ENCODE data around the gene CDK5.
"Not testable (repeated sequence)": the region's sequence is repeated elsewhere in the genome, so short reads cannot be mapped to it uniquely, and the experiment has no call there.

Gene CDK5

DNA sequence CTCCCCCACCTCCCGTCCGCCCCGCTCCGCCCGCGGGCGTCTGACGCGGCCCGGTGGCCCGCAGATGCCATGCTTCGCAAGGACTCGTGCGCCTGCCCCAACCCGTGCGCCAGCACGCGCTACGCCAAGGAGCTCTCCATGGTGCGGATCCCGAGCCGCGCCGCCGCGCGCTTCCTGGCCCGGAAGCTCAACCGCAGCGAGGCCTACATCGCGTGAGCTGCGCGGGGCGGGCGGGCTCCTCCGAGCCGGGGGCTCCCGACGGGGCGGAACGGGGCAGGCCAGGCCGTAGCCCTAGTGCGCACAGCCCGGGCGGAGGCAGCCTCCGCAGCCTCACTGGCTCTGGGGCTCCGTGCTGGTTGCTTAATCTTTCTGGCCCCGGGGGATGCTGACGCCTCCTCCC, 6.6 kb downstream of the CDK5 start:
- peak overlapping the region; percentile 59 for H3K4me3 ChIP-seq
- no peak for DNase-seq (ENCODE audit: low read depth, low spot score)
- H3K9ac ChIP-seq (ENCODE audit: insufficient read length) = no peak overlapping the region
- H3K9me3 ChIP-seq (ENCODE audit: low read depth, low read length) = no peaks in the 10 kb centered on the region
- TF ChIP-seq EZH2 (IDR thresholded peaks at IDR 0.05) (no peak), POLR2AphosphoS5 (IDR thresholded peaks at IDR 0.05; ENCODE audit: borderline replicate concordance, low read depth, low read length) (no peak), FOXP2 (optimal IDR thresholded peaks at IDR 0.05; ENCODE audit: control extremely low read depth, extremely low read length, insufficient read depth) (peak; percentile 23)
- no peaks in the 10 kb centered on the region for H3K36me3 ChIP-seq (ENCODE audit: insufficient read depth, low read length)
- H3K27ac ChIP-seq = no peak overlapping the region

DNA sequence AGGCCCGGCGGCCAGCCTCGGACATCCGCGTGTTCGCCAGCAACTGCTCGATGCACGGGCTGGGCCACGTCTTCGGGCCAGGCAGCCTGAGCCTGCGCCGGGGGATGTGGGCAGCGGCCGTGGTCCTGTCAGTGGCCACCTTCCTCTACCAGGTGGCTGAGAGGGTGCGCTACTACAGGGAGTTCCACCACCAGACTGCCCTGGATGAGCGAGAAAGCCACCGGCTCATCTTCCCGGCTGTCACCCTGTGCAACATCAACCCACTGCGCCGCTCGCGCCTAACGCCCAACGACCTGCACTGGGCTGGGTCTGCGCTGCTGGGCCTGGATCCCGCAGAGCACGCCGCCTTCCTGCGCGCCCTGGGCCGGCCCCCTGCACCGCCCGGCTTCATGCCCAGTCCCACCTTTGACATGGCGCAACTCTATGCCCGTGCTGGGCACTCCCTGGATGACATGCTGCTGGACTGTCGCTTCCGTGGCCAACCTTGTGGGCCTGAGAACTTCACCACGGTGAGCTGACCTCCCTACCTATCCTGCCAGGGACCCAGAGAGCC, 8.7 kb downstream of the CDK5 start:
- H3K9ac ChIP-seq (ENCODE audit: insufficient read length) = no peak overlapping the region
- TF ChIP-seq EZH2 (IDR thresholded peaks at IDR 0.05) (no peak), POLR2AphosphoS5 (IDR thresholded peaks at IDR 0.05; ENCODE audit: borderline replicate concordance, low read depth, low read length) (no peak), FOXP2 (optimal IDR thresholded peaks at IDR 0.05; ENCODE audit: control extremely low read depth, extremely low read length, insufficient read depth) (no peak)
- H3K27ac ChIP-seq = no peak overlapping the region
- H3K4me3 ChIP-seq = no peak overlapping the region
- no peaks in the 10 kb centered on the region for H3K9me3 ChIP-seq (ENCODE audit: low read depth, low read length)
- no peak for DNase-seq (ENCODE audit: low read depth, low spot score)
- H3K36me3 ChIP-seq (ENCODE audit: insufficient read depth, low read length) = no peaks in the 10 kb centered on the region

DNA sequence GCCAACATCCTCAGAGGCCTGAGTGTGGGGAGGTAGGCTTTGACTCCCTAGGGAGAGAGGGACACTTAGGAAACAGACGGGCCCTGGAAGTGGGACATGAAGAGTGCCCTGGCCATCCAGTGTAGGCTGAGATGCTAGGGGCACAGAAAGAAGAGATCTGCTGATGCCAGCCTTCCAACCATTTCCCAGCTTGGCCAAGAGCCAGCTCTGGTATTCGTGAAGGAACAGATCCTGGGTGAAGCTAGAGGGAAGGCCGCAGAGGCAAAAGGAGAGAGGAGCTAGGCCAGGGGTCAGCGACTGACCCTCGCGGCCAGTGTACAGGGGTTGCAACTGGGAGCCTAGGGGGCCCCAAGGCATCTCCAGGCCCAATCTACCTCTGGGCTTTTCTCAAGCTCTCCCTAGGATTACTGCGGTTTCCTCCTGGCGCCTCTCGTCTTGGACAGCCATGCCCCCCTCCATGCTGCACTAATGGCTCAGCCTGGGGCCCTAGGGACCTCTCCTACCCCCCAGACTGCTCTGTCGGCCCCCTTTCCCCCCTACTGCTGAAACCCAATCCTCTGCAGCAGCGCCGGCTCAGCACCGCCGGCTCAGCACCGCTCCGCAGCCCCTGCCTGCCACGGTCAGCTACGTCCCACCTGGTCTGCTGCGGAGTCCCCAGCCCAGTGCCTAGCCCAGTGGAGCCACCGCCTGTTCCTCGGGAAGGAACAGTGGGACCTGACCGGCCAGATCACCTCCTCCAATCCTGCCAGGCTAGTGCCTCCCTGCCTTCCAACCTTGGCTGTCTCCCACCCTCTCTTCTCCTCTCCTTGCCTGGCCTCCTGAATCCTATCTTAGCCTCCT, 9.5 kb downstream of the CDK5 start, which contains the start of gene ASIC3:
Gene ASIC3, plus strand, starts transcription at position 556 of the 840 bp plus-strand sequence. CDS start 355 bp downstream, outside the sequence.
- Histone ChIP-seq H3K9me3 (ENCODE audit: low read depth, low read length) (no peaks in the 10 kb centered on the region), H3K9ac (ENCODE audit: insufficient read length) (no peak within 1 kb of the TSS), H3K27ac (no peak within 1 kb of the TSS), H3K36me3 (ENCODE audit: insufficient read depth, low read length) (no peaks in the 10 kb centered on the region), H3K4me3 (no peak within 1 kb of the TSS)
- DNase-seq (ENCODE audit: low read depth, low spot score) = no peak
- TF ChIP-seq POLR2AphosphoS5 (IDR thresholded peaks at IDR 0.05; ENCODE audit: borderline replicate concordance, low read depth, low read length) (no peak), EZH2 (IDR thresholded peaks at IDR 0.05) (no peak), FOXP2 (optimal IDR thresholded peaks at IDR 0.05; ENCODE audit: control extremely low read depth, extremely low read length, insufficient read depth) (no peak)

DNA sequence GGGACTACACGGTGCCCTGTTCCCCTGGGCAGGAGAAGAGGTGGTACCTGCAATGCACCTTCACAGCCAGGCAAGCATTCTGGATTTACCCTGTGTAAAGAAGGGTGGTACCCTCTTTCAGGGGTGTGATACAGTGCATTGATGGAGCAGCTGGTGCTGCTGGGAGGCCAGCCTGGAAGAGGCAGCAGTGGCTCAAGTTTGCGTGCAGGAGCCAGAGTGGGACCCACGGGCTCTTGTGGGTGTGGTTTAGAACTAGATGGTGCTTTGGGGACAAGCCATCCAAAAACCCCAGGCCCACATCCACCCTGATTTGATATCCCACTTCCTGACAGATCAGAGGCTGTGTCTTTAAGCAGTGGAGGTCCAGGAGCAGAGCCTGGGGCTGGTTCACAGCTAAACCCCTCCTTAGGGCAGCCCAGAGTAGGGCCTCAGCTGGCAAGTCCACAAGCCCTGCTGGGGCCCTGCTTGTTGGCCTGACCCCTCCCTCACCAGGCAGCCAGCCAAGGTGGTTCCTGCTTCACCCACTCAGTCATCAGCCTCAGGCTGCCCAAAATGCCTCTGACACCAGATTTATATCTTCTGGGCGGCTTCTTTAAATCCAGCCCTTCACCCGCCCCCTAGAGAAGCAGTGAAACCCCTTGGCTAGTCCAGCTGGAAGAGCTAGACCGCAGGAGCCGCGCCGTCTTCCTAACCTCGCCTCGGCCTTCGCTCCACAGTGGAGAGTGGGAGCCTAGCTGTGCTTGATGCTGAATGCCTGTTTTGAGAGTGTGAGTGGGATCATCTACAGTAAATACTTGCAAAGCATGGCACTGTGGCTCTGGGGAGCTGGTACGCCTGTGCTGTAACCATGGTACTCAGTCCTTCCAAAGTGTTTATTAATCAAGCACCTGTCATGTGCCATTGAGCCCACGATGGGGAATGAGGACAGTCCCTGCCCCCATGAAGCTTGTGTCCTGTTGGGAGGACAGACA, 10.8 kb downstream of the CDK5 start:
- Histone ChIP-seq H3K27ac (no peak overlapping the region), H3K4me3 (no peak overlapping the region), H3K9me3 (ENCODE audit: low read depth, low read length) (no peaks in the 10 kb centered on the region), H3K9ac (ENCODE audit: insufficient read length) (no peak overlapping the region), H3K36me3 (ENCODE audit: insufficient read depth, low read length) (no peaks in the 10 kb centered on the region)
- DNase-seq (ENCODE audit: low read depth, low spot score) = no peak
- TF ChIP-seq EZH2 (IDR thresholded peaks at IDR 0.05) = no peak
- TF ChIP-seq FOXP2 (optimal IDR thresholded peaks at IDR 0.05; ENCODE audit: control extremely low read depth, extremely low read length, insufficient read depth) = no peak

DNA sequence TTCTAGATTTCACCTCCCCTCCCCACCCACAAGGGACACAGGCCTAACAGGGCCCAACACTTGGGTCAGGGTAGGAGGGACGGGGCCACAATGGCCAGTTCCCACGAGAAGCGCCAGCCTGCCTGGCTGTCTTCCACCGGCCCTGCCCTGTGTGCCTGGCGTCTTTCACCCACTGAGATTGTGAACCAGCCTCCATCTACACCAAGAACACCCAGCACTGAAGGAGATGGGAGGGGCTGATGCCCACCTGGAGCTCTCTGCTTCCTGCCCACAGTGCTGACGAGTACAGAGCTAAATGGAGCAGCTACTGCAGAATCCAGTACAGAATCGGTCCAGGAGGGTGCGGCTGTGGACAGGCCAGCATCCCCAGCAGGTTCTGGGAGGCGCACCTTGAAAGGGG, 11.7 kb downstream of the CDK5 start:
- Histone ChIP-seq H3K36me3 (ENCODE audit: insufficient read depth, low read length) (no peaks in the 10 kb centered on the region), H3K27ac (no peak overlapping the region), H3K9ac (ENCODE audit: insufficient read length) (no peak overlapping the region), H3K9me3 (ENCODE audit: low read depth, low read length) (no peaks in the 10 kb centered on the region), H3K4me3 (no peak overlapping the region)
- no peak for TF ChIP-seq FOXP2 (optimal IDR thresholded peaks at IDR 0.05; ENCODE audit: control extremely low read depth, extremely low read length, insufficient read depth)
- no peak for DNase-seq (ENCODE audit: low read depth, low spot score)

DNA sequence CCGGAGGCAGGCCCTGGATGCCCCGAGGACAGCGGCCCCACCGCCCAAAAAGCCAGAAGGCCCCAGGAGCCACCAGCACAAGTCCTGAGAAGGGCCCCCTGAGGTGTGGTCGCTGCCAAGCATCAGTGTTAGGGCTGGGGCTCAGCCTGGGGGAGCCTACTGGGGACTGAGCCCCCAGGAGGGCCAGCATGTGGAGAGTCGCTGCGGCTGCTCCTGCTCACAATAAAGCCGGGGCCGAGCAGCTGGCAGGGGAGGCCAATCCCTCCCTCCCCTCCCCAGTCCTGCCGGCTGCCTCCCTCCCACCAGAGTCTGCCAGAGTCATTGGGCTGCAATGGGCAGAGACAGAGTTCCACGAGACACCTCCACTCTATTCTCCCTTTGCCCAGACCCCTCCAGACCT, 12.4 kb downstream of the CDK5 start:
- TF ChIP-seq FOXP2 (optimal IDR thresholded peaks at IDR 0.05; ENCODE audit: control extremely low read depth, extremely low read length, insufficient read depth) = no peak
- no peaks in the 10 kb centered on the region for H3K9me3 ChIP-seq (ENCODE audit: low read depth, low read length)
- no peak overlapping the region for H3K4me3 ChIP-seq
- H3K36me3 ChIP-seq (ENCODE audit: insufficient read depth, low read length) = no peaks in the 10 kb centered on the region
- no peak overlapping the region for H3K27ac ChIP-seq
- H3K9ac ChIP-seq (ENCODE audit: insufficient read length) = no peak overlapping the region
- DNase-seq (ENCODE audit: low read depth, low spot score) = no peak

DNA sequence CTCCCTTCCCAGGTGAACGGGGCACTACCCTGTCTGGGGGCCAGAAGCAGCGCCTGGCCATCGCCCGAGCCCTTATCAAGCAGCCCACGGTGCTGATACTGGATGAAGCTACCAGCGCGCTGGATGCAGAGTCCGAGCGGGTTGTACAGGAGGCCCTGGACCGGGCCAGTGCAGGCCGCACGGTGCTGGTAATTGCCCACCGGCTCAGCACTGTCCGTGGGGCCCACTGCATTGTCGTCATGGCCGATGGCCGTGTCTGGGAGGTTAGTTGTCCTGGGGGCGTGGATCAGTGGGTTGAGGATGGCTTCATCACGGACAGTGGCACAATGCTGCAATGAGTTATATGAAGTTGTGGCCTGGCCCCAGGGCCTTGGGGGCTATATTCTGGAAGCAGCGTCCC, 13.7 kb downstream of the CDK5 start:
- Histone ChIP-seq H3K36me3 (ENCODE audit: insufficient read depth, low read length) (no peaks in the 10 kb centered on the region), H3K27ac (no peak overlapping the region), H3K4me3 (no peak overlapping the region), H3K9me3 (ENCODE audit: low read depth, low read length) (no peaks in the 10 kb centered on the region), H3K9ac (ENCODE audit: insufficient read length) (no peak overlapping the region)
- no peak for DNase-seq (ENCODE audit: low read depth, low spot score)
- no peak for TF ChIP-seq FOXP2 (optimal IDR thresholded peaks at IDR 0.05; ENCODE audit: control extremely low read depth, extremely low read length, insufficient read depth)
- TF ChIP-seq EZH2 (IDR thresholded peaks at IDR 0.05) = no peak
- no peak for TF ChIP-seq POLR2AphosphoS5 (IDR thresholded peaks at IDR 0.05; ENCODE audit: borderline replicate concordance, low read depth, low read length)

DNA sequence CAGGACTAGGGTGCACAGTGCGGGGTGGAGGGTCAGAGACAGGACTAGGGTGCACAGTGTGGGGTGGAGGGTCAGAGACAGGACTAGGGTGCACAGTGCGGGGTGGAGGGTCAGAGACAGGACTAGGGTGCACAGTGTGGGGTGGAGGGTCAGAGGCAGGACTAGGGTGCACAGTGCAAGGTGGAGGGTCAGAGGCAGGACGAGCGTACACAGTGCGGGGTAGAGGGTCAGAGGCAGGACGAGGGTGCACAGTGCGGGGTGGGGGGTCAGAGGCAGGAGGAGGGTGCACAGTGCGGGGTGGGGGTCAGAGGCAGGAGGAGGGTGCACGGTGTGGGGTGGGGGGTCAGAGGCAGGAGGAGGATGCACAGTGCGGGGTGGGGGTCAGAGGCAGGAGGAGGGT, 14.2 kb downstream of the CDK5 start:
- not testable (repeated sequence) for H3K36me3 ChIP-seq (ENCODE audit: insufficient read depth, low read length); H3K4me3 ChIP-seq; H3K9me3 ChIP-seq (ENCODE audit: low read depth, low read length); H3K9ac ChIP-seq (ENCODE audit: insufficient read length); H3K27ac ChIP-seq; DNase-seq (ENCODE audit: low read depth, low spot score)

Measured in SK-N-MC (cell line).